IPS DF 4.7 (cell line): ENCODE measurements around the gene ODC1.

ENCODE experiments used
- DNase-seq: peaks from one replicate; pipeline ENCODE4 v3.0.0-alpha.2; 2013; ENCODE audit warnings: low spot score; ENCODE audit errors: extremely low read depth

Gene ODC1

DNA sequence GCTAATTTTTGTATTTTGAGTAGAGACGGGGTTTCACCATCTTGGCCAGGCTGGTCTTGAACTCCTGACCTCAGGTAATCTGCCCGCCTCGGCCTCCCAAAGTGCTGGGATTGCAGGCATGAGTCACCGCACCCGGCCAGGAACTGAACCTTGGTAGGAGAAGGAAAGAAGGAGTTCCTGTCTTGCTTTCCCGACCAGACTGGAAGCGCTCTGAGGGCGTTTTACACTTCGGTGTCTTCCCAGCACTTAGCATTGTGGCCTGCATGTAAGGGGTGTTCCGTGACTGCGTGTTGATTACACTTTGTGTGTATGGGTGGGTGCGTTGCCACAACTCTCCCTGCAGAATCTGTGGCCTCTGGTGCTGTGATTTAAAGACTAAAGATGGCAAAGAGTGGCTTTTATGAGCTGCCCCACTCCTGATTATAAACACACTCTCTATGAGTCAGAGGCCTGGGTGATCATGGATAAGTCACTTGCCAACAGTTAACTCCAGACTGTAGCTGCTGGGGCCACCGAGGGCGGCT is 46.0 kb downstream of the ODC1 start:
- no peak for DNase-seq

DNA sequence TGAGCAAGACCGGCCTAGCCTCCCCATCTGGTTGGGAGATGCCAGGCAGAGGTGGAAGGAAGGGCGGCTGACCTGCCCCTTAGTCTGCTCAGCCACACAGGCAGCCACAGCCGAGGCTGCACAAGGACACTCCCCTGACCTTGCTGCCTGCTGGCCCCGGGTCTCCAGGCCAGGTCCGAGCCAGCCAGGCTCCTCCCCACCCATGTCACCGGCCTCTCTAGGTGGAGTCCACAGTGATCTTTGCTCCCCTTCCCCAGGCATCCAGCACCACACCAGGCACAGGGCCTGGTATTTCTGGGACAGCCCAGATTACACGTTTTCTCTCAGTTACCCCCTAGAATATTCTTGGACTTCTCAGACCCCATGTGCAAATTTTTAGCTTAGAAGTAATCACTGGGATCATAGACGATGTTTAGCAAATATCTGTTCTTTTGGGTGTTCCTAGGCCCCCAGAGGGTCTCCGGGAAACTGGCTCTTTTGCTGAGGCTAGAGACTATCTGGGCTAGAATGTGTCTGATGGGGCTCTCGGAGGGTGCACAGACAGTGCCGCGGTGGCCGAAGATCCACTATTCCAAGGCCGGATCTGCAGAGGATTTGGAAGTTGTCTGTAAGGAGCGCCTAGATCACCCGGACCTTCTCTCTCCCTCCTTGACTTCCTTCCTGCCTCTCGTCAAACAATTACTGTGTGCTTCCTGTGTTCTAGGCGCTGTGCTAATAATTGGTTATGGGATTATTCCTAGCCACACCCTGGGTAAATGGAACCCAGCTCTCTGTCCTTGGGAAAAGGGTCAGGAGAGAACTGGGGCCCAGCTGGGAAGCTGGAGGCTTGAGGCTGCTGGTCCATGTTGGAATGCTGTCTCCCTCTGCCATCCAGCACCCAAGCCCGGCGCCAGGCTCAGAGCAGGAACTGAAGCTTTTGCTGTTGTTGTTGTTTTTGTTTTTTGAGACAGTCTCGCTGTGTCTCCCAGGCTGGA is 46.9 kb downstream of the ODC1 start:
- DNase-seq = no peak

DNA sequence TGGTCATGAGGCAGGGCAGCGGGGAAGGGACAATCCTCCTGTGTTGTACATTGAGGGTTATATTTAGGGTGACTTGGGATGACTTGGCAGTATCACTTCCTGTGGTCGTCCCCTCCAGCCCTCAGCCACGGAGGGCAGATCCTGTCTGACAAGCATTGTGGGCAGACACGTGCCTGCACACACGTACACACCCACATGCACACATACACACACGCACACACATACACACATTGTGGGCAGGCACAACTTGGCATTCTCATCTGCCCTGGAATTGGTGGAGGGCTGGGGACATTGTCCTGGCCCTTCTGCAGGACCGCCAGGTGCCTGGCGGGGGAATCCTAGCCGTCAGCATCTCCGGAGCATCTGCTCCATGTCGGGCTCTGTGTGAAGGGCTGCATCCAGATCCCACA is 47.6 kb downstream of the ODC1 start:
- DNase-seq = no peak

DNA sequence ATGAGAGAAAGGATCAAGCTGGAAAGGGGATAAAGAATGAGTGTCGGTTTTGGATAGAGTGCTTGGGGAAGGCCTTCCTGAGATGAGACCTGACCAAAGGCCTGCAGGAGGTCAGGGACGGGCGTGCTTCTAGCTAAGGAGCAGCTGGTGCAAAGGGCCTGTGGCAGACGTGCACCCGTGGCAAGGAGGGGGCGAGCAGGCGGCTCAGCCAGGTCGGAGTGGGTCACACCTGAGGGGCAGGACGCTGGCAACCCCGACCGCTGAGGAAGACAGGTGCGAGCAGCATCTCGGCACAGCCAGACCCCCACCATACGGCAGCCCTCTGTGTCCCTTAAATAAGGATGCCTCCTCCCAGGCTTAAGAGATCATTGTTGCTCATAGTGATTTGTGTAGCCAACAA is 48.1 kb downstream of the ODC1 start:
- no peak for DNase-seq

DNA sequence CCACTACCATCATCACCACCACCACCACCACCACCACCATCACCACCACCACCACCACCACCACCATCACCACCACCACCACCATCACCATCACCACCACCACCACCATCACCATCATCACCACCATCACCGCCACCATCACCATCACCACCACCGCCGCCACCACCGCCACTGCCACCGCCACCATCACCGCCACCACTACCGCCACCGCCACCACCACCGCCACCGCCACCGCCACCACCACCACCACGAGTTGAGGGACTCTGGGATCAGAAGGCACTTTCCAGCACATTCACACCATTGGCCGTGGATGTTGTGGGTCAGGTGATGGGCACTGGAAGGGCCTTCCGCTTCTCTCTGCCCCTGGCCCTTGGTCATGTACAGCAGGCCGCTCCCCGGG is 48.8 kb downstream of the ODC1 start:
- no peak for DNase-seq

DNA sequence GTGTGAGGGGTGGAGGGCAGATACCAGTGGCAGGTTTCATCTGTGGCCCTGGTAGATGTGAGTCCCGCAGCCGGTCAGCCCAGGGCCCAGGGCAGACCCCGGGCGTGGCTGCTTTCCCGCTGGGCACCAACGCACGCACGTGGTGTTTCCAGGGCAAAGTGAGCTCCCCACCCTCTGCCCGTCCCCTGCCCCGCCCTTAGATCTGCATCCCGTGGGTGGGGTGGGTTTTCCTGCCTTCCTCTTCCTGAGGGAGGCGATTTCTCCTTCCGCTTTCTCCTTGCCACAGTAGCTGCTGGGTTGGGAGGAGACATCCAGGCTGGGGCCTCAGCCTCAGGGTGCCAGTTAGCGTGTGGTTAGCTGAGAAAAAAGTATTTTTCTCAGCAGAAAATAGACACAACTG is 49.6 kb downstream of the ODC1 start:
- DNase-seq = no peak

DNA sequence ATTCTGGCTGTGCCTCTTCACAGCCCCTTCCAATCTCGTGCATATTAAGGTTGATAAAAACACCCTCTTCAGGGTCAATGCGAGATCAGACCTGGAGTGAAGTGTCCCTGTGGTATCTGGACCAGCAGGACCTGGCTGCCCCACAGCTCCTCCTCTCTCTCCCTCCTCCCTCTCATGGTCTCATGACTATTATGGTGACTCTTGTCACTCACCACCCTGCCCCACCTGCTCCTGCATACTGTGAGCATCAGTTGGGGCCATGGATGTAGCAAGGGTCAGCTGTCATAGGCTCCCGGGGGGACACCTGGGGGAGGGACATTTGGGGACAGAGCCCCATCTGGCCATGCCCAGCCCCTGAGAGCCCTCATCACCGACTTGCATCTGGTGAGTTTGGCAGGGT is 50.2 kb downstream of the ODC1 start:
- DNase-seq = no peak

DNA sequence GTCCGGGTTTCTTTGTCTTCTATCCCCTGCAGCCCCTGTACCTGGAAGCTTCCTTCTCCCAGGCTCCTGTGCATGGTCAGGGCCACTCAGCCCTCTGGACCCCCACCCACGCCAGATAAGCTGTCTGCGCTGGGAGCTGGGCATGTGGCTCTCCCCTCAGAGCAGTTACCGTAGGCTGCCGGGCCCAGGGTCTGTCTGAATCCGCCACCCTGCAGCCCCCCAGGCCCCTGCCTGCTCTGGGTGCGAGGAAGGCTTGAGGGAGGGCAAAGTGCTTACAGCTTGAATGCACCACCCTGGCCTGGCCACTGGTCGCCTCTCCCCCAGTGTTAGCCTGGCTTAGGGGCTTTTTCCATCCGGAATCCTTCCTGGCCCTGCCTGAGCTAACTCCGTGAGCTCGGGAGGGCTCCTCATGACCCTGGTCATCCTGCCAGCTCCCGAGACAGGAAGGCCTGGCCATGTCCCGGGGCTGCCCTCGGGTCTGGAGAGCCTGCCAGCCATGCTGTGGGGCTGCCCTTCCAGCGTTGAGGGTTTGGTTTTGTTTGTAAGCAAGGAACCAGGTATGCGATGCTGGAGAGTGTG is 50.7 kb downstream of the ODC1 start:
- no peak for DNase-seq

DNA sequence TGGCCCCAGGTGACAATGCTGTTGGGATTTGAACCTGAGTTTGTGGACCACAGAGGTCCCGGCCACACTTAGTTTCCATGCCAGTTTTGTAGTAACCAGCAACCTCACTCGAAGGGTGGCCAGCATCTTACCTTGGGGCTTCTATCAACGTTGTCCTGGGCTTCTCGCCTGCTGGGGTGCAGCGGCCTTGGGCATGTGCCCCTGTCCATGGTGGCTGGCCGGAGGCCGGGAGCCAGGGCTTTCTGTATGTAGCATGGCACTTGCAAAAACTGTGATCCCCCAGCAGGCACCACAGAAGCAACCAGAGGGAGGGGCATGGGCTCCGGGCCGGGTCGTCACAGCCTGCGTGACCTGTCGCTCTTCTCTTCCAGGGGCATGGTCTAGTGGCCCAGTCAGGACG is 51.7 kb downstream of the ODC1 start:
- DNase-seq = no peak

DNA sequence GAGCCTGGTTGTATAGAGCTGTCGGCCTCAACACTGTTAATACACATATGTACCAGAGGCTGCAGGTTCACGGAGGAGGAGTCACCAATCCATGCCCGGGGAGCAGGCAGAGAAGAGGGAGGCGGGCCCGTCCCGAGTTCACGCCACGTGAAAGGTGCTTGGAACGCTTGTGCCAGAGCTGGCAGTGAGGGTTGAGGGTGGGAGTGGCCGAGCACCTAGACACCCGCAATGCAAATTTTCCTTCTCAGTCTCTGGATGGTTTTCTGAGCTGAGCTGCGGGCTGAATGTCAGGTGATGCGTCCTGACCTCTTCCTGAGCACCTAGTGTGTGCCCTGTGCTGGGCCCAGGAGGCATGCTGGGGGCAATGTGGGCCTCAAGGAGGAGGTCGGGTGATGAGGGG is 52.2 kb downstream of the ODC1 start:
- no peak for DNase-seq

DNA sequence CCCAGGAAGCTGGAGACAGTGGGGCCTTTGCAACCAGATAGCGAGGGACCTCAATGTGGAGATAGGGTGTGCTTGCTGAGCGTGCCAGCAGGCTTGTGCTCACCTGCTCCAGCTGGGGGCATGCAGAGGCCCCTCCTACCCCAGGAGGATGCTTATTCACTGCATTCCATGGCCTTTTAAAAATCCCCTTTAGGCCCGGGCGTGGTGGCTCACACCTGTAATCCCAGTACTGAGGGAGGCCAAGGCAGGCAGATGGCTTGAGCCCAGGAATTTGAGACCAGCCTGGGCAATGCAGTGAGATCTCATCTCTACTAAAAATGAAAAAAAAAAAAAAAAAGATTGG is 54.5 kb downstream of the ODC1 start:
- no peak for DNase-seq

DNA sequence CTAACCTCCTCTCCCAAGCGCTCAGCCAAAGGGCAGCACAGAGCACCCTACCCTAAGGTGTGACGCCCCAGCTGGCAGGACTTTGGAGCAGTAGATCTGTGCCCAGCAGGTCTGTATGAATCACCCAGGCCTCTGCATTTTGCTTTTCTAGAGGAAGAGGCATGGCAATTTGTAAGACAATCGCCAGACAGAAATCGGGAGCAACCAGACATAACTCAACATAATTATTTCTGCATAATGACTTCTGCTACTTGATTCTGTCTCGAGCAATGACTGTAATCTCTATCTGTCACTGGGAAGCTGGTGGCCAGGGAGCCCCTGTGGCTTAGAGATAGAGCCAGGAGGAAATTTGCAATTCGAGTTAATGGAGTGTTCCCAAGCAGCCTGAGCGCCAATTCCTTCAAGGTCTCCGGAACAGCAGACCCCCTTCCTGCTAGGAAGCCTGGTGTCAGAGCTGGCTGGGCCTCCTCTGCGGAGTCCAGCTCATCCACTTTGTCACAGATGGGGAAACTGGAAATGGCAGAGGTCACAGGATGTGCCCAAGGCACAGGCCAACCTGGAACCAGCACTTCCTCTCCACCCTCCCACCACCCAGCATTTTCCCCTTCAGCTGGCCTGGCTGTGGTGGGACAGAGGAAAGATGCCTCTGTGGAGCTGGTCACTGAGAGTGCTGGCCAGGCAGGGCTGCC is 55.0 kb downstream of the ODC1 start:
- DNase-seq = no peak

DNA sequence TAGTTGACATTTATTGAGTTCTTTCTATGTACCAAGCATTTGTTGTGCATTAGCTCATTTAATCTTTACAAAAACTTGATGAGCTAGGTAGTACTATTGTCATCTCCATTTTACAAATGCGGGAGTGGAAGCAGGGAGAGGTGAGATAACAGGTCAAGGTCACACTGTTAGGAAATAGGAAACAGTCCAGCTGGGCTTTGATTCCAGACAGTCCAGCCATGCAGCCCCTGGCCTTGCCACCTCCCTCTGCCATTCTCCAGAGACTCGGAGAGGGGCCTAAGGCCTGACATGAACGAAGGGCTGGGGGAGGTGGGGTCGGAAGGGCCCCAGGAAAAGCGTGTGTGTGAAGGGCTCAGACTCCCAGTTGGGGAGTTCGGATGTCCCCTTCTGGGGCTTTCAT is 55.6 kb downstream of the ODC1 start:
- no peak for DNase-seq

DNA sequence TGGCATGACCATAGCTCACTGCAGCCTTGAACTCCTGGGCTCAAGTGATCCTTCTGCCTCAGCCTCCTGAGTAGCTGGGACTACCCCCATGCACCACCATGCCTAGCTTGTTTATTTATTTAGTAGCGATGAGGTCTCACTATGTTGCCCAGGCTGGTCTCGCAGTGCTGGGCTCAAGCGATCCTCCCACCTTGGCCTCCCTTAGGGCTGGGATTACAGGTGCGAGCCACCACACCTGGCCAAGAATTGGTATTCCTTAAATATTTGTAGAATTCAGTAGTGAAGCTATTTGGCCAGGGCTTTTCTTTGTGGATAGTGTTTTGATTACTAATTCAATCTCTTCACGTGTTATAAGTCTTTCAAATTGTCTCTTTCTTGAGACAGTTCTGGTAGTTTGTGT is 56.0 kb downstream of the ODC1 start:
- no peak for DNase-seq

DNA sequence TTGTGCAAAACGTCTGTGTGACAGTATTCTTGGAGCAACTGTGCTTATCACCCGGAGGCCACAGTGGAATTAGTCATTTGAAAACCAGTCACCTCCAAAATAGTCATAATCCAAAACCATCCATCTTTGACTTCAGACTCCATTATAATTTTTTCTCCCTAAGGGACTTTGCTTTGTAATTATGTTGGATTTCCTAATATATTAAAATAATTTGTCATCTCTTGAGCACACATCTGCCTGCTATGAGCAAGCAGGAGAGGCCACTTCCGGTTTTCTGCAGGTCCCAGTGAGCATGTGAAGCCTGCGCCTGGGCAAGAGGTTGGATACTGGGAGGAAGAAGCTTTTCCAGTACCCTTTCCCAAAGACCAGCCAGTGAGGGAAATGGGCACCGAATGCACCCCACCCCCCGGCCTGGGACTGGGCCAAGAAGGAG is 57.7 kb downstream of the ODC1 start:
- DNase-seq = no peak
